Neural cell (in vitro differentiated cells): ENCODE measurements around the gene SETMAR. TPM values are rescaled to one million over a fixed set of nuclear protein-coding genes. Genes with fewer than 3 reads are reported as not detected.

Source experiments
- H2AFZ ChIP-seq: fragments of 200-600, 300-800 bp; sonication (generic), shearing (Covaris generic); 2 replicates; pipeline ENCODE4 v1.6.0; 2014; ENCODE audit warnings: low read depth, mild to moderate bottlenecking, antibody characterized with exemption, low read length, moderate library complexity
- H3F3A ChIP-seq: fragments of 200-600 bp; shearing (Covaris generic); 2 replicates; pipeline ENCODE4 v1.6.1; 2016; ENCODE audit warnings: mild to moderate bottlenecking, moderate library complexity, mixed read lengths, antibody characterized with exemption, low read length; ENCODE audit not compliant: insufficient read depth, poor library complexity, severe bottlenecking
- H3K27ac ChIP-seq: fragments of 200-600, 300-800 bp; sonication (generic), shearing (Covaris generic); 2 replicates; pipeline ENCODE4 v1.5.1; 2014; ENCODE audit warnings: mild to moderate bottlenecking, low read length, moderate library complexity
- H3K27me3 ChIP-seq: fragments of 300-800, 200-600 bp; sonication (generic), shearing (Covaris generic); 2 replicates; pipeline ENCODE4 v1.6.0; 2014; ENCODE audit warnings: mild to moderate bottlenecking, low read depth, low read length, moderate library complexity; ENCODE audit not compliant: insufficient read depth
- H3K36me3 ChIP-seq: fragments of 300-800, 200-600 bp; sonication (generic), shearing (Covaris generic); 2 replicates; pipeline ENCODE4 v1.5.1; 2014; ENCODE audit warnings: mild to moderate bottlenecking, antibody characterized with exemption, low read length, moderate library complexity; ENCODE audit not compliant: insufficient read depth
- H3K4me2 ChIP-seq: fragments of 300-800, 200-600 bp; sonication (generic), shearing (Covaris generic); 2 replicates; pipeline ENCODE4 v1.6.0; 2014; ENCODE audit warnings: mild to moderate bottlenecking, low read length
- H3K4me3 ChIP-seq: fragments of 300-800, 200-600 bp; sonication (generic), shearing (Covaris generic); 2 replicates; pipeline ENCODE4 v1.5.1; 2014; ENCODE audit warnings: mild to moderate bottlenecking, low read length, moderate library complexity
- H3K79me2 ChIP-seq: fragments of 200-600 bp; shearing (Covaris generic); replicated peaks from 2 replicates; pipeline ENCODE4 v1.6.0; 2014; ENCODE audit warnings: mild to moderate bottlenecking, low read length, moderate library complexity; ENCODE audit not compliant: insufficient read depth
- H3K9ac ChIP-seq: fragments of 300-800, 200-600 bp; sonication (generic), shearing (Covaris generic); 2 replicates; pipeline ENCODE4 v1.6.1; 2016; ENCODE audit warnings: mild to moderate bottlenecking, low read length, mixed read lengths
- H3K9me2 ChIP-seq: fragments of 200-600 bp; shearing (Covaris generic); 2 replicates; pipeline ENCODE4 v1.6.1; 2016; ENCODE audit warnings: mild to moderate bottlenecking, low read length, mixed read lengths; ENCODE audit not compliant: insufficient read depth
- H3K9me3 ChIP-seq: fragments of 200-600, 300-800 bp; sonication (generic), shearing (Covaris generic); 2 replicates; pipeline ENCODE4 v1.6.1; 2016; ENCODE audit warnings: mild to moderate bottlenecking, mixed run types, low read length, moderate library complexity, mixed read lengths
- H4K20me1 ChIP-seq: fragments of 200-600 bp; shearing (Covaris generic); 2 replicates; pipeline ENCODE4 v1.6.1; 2016; ENCODE audit warnings: mild to moderate bottlenecking, mixed run types; ENCODE audit not compliant: insufficient read depth
- CTCF ChIP-seq: fragments of 450-650 bp; IDR thresholded peaks from 2 replicates; pipeline ENCODE4 v1.5.1; 2014; ENCODE audit warnings: antibody characterized with exemption, mild to moderate bottlenecking, moderate library complexity; ENCODE audit not compliant: poor library complexity, severe bottlenecking
- EP300 ChIP-seq: fragments of 450-650 bp; conservative IDR thresholded peaks from 2 replicates; pipeline ENCODE4 v1.6.1; 2014; ENCODE audit warnings: antibody characterized with exemption, mild to moderate bottlenecking, moderate library complexity; ENCODE audit not compliant: poor library complexity, severe bottlenecking
- EZH2 ChIP-seq: fragments of 200-600, 300-800 bp; shearing (Covaris generic), sonication (generic); IDR thresholded peaks from 2 replicates; pipeline ENCODE4 v1.6.1; 2014; ENCODE audit warnings: antibody characterized with exemption, low read length, borderline replicate concordance, mild to moderate bottlenecking; ENCODE audit not compliant: insufficient read depth, poor library complexity, severe bottlenecking
- MXI1 ChIP-seq: fragments of 450-650 bp; conservative IDR thresholded peaks from 2 replicates; pipeline ENCODE4 v1.6.1; 2014; ENCODE audit warnings: antibody characterized with exemption, mild to moderate bottlenecking; ENCODE audit not compliant: poor library complexity, severe bottlenecking
- POLR2AphosphoS5 ChIP-seq: IDR thresholded peaks from 2 replicates; pipeline ENCODE4 v1.6.1; 2012
- RAD21 ChIP-seq: fragments of 450-650 bp; conservative IDR thresholded peaks from 2 replicates; pipeline ENCODE4 v1.6.1; 2014; ENCODE audit warnings: antibody characterized with exemption, mild to moderate bottlenecking, moderate library complexity
- SMC3 ChIP-seq: fragments of 450-650 bp; conservative IDR thresholded peaks from 2 replicates; pipeline ENCODE4 v1.6.1; 2014; ENCODE audit warnings: antibody characterized with exemption, mild to moderate bottlenecking, moderate library complexity; ENCODE audit not compliant: poor library complexity
- TAF1 ChIP-seq: IDR thresholded peaks from 2 replicates; pipeline ENCODE4 v1.6.1; 2012; ENCODE audit warnings: low read depth
- polyA plus RNA-seq: library from polyadenylated mRNA; depleted of rRNA; stranded (reverse); fragments of >200 nt; gene quantifications from 2 replicates; pipeline ENCODE4 v1.2.3, GENCODE V29; 2014
- TF ChIP-seq, protein P1 (sequence below): IDR thresholded peaks from 2 replicates; pipeline ENCODE4 v1.6.1; 2012; ENCODE audit warnings: borderline replicate concordance

Gene SETMAR
- polyA plus RNA-seq, 1 donor from 2014 or later: 41.3 TPM

DNA sequence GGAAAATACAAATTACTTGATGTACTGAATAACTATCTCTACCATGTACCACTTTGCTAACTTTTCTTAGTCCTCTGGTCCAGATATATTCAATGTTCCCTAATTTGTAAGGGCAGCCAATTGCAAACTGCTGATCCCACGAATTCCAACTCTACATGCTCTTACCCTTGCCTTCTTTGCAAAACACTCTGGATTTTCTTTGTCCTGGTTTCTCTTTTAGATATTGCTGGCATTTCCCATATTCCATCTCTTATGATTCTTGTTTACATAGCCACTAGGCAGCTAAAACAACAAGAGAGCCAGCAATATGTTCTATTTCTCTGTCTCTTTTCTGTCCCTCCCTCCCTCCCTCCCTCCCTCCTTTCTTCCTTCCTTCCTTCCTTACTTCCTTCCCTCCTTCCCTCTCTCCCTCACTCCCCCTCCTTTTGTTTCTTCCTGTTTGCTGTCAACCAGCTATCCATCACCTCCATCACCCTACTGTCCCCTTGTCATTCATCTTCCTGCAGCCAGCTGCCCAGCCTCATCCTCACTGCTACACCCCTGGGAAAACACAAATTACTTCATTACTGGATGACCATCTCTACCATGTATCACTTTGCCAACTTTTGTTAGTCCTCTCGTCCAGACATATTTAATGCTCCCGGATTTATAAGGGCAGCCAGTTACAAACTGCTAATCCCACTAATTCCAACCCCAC is 33.8 kb downstream of the SETMAR start:
- no peak overlapping the region for H3K9ac ChIP-seq
- H3K27me3 ChIP-seq: no peaks in the 10 kb centered on the region
- H2AFZ ChIP-seq: no peak overlapping the region
- no peak overlapping the region for H3K4me3 ChIP-seq
- no peak for TF ChIP-seq RAD21
- no peak for TF ChIP-seq EP300
- no peaks in the 10 kb centered on the region for H4K20me1 ChIP-seq
- H3K79me2 ChIP-seq: no peaks in the 10 kb centered on the region
- H3K9me2 ChIP-seq: no peaks in the 10 kb centered on the region
- no peak overlapping the region for H3K27ac ChIP-seq
- no peaks in the 10 kb centered on the region for H3F3A ChIP-seq
- H3K36me3 ChIP-seq: no peaks in the 10 kb centered on the region
- H3K4me2 ChIP-seq: no peak overlapping the region
- H3K9me3 ChIP-seq: no peaks in the 10 kb centered on the region

DNA sequence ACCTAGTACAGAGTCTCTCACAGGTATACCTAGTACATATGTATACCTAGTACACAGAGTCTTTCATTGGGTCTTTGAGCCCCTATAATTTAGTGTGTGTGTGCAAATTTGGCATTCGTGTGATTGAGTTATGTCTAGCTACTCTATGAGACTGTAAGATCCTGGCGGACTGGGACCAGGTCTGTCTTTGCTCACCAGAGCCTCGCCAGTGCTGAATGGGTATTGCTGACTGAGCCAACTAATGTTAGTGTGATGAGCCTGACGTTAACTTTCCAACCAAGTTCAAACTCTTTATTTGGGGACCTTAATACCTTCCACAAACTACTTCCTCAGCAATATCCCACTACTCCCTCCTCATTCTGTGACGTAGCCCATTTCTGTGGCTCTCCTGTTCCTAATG is 35.6 kb downstream of the SETMAR start:
- H3K36me3 ChIP-seq: no peaks in the 10 kb centered on the region
- H3K9ac ChIP-seq: no peak overlapping the region
- H3K9me3 ChIP-seq: no peaks in the 10 kb centered on the region
- TF ChIP-seq EP300: no peak
- TF ChIP-seq POLR2AphosphoS5: no peak
- no peak for TF ChIP-seq RAD21
- no peak for TF ChIP-seq EZH2
- TF ChIP-seq CTCF: no peak
- TF ChIP-seq SMC3: no peak
- no peak for TF ChIP-seq MXI1
- no peak for TF ChIP-seq TAF1
- TF ChIP-seq, protein P1, sequence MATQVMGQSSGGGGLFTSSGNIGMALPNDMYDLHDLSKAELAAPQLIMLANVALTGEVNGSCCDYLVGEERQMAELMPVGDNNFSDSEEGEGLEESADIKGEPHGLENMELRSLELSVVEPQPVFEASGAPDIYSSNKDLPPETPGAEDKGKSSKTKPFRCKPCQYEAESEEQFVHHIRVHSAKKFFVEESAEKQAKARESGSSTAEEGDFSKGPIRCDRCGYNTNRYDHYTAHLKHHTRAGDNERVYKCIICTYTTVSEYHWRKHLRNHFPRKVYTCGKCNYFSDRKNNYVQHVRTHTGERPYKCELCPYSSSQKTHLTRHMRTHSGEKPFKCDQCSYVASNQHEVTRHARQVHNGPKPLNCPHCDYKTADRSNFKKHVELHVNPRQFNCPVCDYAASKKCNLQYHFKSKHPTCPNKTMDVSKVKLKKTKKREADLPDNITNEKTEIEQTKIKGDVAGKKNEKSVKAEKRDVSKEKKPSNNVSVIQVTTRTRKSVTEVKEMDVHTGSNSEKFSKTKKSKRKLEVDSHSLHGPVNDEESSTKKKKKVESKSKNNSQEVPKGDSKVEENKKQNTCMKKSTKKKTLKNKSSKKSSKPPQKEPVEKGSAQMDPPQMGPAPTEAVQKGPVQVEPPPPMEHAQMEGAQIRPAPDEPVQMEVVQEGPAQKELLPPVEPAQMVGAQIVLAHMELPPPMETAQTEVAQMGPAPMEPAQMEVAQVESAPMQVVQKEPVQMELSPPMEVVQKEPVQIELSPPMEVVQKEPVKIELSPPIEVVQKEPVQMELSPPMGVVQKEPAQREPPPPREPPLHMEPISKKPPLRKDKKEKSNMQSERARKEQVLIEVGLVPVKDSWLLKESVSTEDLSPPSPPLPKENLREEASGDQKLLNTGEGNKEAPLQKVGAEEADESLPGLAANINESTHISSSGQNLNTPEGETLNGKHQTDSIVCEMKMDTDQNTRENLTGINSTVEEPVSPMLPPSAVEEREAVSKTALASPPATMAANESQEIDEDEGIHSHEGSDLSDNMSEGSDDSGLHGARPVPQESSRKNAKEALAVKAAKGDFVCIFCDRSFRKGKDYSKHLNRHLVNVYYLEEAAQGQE: no peak
- H4K20me1 ChIP-seq: no peaks in the 10 kb centered on the region
- no peak overlapping the region for H3K4me3 ChIP-seq
- no peak overlapping the region for H2AFZ ChIP-seq
- no peak overlapping the region for H3K4me2 ChIP-seq
- no peak overlapping the region for H3K27ac ChIP-seq
- no peaks in the 10 kb centered on the region for H3K79me2 ChIP-seq
- no peaks in the 10 kb centered on the region for H3K9me2 ChIP-seq
- no peaks in the 10 kb centered on the region for H3K27me3 ChIP-seq
- no peaks in the 10 kb centered on the region for H3F3A ChIP-seq
